B cell (primary cell): Measurements from ENCODE around the gene SNRNP70. TPM values are rescaled to one million over a fixed set of nuclear protein-coding genes. Genes with fewer than 3 reads are reported as not detected.

ENCODE experiments used
- ATAC-seq: fragments of 200-7000 bp; cut with Tn5 transposase; one replicate; pipeline ENCODE4 v1.10.0; 2021; ENCODE audit warnings: low read depth, mild to moderate bottlenecking, moderate number of reproducible peaks, moderate library complexity
- CTCF ChIA-PET: fragments of 350-600 bp; sonication (Branson Sonifier 250); formaldehyde crosslinking; loops from one replicate; lab custom pipeline; 2021; ENCODE audit warnings: antibody characterized with exemption, inconsistent platforms; lab: Charles Lee
- POLR2A ChIA-PET: fragments of 350-600 bp; sonication (Branson Sonifier 250); formaldehyde crosslinking; loops from one replicate; lab custom pipeline; 2021; ENCODE audit warnings: antibody characterized with exemption; lab: Charles Lee
- DNase-seq: peaks from one replicate; pipeline ENCODE4 v3.0.0; 2013
- H2AFZ ChIP-seq: 2 replicates; pipeline ENCODE4 v1.6.1; 2012; ENCODE audit warnings: mild to moderate bottlenecking, low read depth, low read length; ENCODE audit not compliant: insufficient read depth, poor library complexity, severe bottlenecking
- H3K27ac ChIP-seq, 2 donors: 1 replicate in 1 of 2; 2 replicates in 1 of 2; pipeline ENCODE4 v1.5.1; 2012 to 2013; ENCODE audit warnings: low read length in 2 of 2, mild to moderate bottlenecking in 2 of 2, moderate library complexity in 1 of 2
- H3K27me3 ChIP-seq, 4 experiments: fragments of 200-600 bp in 1 of 4; sonication (generic) in 1 of 4; replicated peaks in 1 of 4; 1 replicate in 2 of 4; 2 replicates in 2 of 4; pipeline versions ENCODE4 v1.6.1 to v1.7.0; 2013 to 2016; ENCODE audit warnings: low read length in 3 of 4, mild to moderate bottlenecking in 2 of 4, mixed read lengths in 1 of 4, moderate library complexity in 1 of 4; ENCODE audit not compliant: insufficient read depth in 4 of 4, control insufficient read depth in 3 of 4; ENCODE audit errors: control extremely low read depth in 1 of 4
- H3K36me3 ChIP-seq, 2 experiments: replicated peaks in 1 of 2; 1 replicate in 1 of 2; 2 replicates in 1 of 2; pipeline versions ENCODE4 v1.6.1 to v1.7.1; 2013; ENCODE audit warnings: low read length in 1 of 2; ENCODE audit not compliant: insufficient read depth in 2 of 2, control insufficient read depth in 1 of 2; ENCODE audit errors: control extremely low read depth in 1 of 2, extremely low read depth in 1 of 2
- H3K4me1 ChIP-seq, 2 donors: fragments of 200-600 bp in 1 of 2; sonication (generic) in 1 of 2; 1 replicate in 1 of 2; 2 replicates in 1 of 2; pipeline versions ENCODE4 v1.5.1 to v1.6.1; 2013 to 2017; ENCODE audit warnings: low read length in 2 of 2; ENCODE audit not compliant: control insufficient read depth in 2 of 2, insufficient read depth in 2 of 2
- H3K4me2 ChIP-seq: replicated peaks from 2 replicates; pipeline ENCODE3; 2012; ENCODE audit warnings: mild to moderate bottlenecking, low read depth, low read length; ENCODE audit not compliant: poor library complexity, severe bottlenecking
- H3K4me3 ChIP-seq, 5 experiments: fragments of 200-600 bp in 1 of 5; sonication (generic) in 1 of 5; 1 replicate in 3 of 5; 2 replicates in 2 of 5; pipeline versions ENCODE4 v1.5.1 to v1.7.0; 2011 to 2016; ENCODE audit warnings: low read length in 4 of 5, mild to moderate bottlenecking in 4 of 5, low read depth in 2 of 5, control low read depth in 1 of 5, moderate library complexity in 1 of 5; ENCODE audit not compliant: insufficient read depth in 1 of 5; ENCODE audit errors: control extremely low read depth in 1 of 5, extremely low read depth in 1 of 5
- H3K79me2 ChIP-seq: fragments of 200-600 bp; sonication (generic); one replicate; pipeline ENCODE4 v1.6.0; 2016; ENCODE audit warnings: low read length; ENCODE audit not compliant: control insufficient read depth, insufficient read depth
- H3K9ac ChIP-seq: fragments of 200-600 bp; sonication (generic); 2 replicates; pipeline ENCODE4 v1.6.1; 2017; ENCODE audit warnings: mild to moderate bottlenecking, low read length, moderate library complexity
- H3K9me3 ChIP-seq, 3 donors: one replicate each; pipeline versions ENCODE4 v1.6.1 to v1.7.1; 2013; ENCODE audit warnings: low read length in 2 of 3; ENCODE audit not compliant: control insufficient read depth in 2 of 3, insufficient read depth in 1 of 3; ENCODE audit errors: control extremely low read depth in 1 of 3
- H4K20me1 ChIP-seq: 2 replicates; pipeline ENCODE4 v1.6.0; 2012; ENCODE audit warnings: mild to moderate bottlenecking, low read length; ENCODE audit not compliant: insufficient read depth, control insufficient read depth, poor library complexity, severe bottlenecking
- H3K27ac Mint-ChIP-seq: one replicate; pipeline ENCODE4 v1.8.0; 2021; ENCODE audit warnings: mixed read lengths
- H3K27me3 Mint-ChIP-seq: one replicate; pipeline ENCODE4 v1.8.0; 2021; ENCODE audit warnings: mixed read lengths
- H3K4me1 Mint-ChIP-seq: one replicate; pipeline ENCODE4 v1.8.0; 2021; ENCODE audit warnings: mixed read lengths
- H3K4me3 Mint-ChIP-seq: one replicate; pipeline ENCODE4 v1.8.0; 2021; ENCODE audit warnings: mixed read lengths
- H3K9me3 Mint-ChIP-seq: one replicate; pipeline ENCODE4 v1.8.0; 2022; ENCODE audit warnings: mixed read lengths; ENCODE audit not compliant: insufficient read depth
- EZH2 ChIP-seq: IDR thresholded peaks from 2 replicates; pipeline ENCODE4 v1.6.1; 2012; ENCODE audit warnings: borderline replicate concordance, low read depth, mild to moderate bottlenecking, moderate library complexity, low read length; ENCODE audit not compliant: insufficient read depth, poor library complexity, severe bottlenecking
- WGBS: methylation state at CpG from one replicate; pipeline ENCODE4 v1.1.5; 2013; ENCODE audit warnings: missing lambda C conversion rate; ENCODE audit not compliant: insufficient coverage; 5-methylcytosine and 5-hydroxymethylcytosine counted together
- intact Hi-C: fragments of 100-400 bp; cut with micrococcal nuclease; formaldehyde crosslinking; loops from one replicate; pipeline ENCODE4 v1.10.0; 2022
- polyA plus RNA-seq: library from polyadenylated mRNA; depleted of rRNA; stranded (reverse); fragments of >200 nt; gene quantifications from 2 replicates; pipeline ENCODE4 v1.2.3, GENCODE V29; 2012
- total RNA-seq, 2 donors: library from RNA; stranded (reverse); fragments of 120-200 nt in 1 of 2; gene quantifications; 1 replicate in 1 of 2; 2 replicates in 1 of 2; pipeline versions ENCODE4 v1.2.3 to v1.2.4, GENCODE V29; 2013 to 2022
- TF ChIP-seq, protein P1 (sequence below): fragments of 200-600 bp; IDR thresholded peaks from one replicate; pipeline ENCODE4 v1.8.0; 2022; ENCODE audit warnings: antibody characterized with exemption, mild to moderate bottlenecking

The SNRNP70 gene
- total and polyA plus RNA-seq, 2 donors (not counting 1 experiment from before 2014, with no cell fraction given): 598 to 954 TPM

DNA sequence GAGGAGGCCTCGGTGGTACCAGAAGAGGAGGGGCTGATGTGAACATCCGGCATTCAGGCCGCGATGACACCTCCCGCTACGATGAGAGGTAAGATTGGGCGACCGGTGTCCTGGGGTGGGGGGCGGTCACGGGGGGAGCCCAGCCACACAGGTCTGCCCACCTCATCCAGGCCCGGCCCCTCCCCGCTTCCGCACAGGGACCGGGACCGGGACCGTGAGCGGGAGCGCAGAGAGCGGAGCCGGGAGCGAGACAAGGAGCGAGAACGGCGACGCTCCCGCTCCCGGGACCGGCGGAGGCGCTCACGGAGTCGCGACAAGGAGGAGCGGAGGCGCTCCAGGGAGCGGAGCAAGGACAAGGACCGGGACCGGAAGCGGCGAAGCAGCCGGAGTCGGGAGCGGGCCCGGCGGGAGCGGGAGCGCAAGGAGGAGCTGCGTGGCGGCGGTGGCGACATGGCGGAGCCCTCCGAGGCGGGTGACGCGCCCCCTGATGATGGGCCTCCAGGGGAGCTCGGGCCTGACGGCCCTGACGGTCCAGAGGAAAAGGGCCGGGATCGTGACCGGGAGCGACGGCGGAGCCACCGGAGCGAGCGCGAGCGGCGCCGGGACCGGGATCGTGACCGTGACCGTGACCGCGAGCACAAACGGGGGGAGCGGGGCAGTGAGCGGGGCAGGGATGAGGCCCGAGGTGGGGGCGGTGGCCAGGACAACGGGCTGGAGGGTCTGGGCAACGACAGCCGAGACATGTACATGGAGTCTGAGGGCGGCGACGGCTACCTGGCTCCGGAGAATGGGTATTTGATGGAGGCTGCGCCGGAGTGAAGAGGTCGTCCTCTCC lies 22.6 kb downstream of the SNRNP70 start:
- Histone ChIP-seq H3K36me3 (peaks cover 0 to 52% of the 10 kb centered on the region in 2 experiments), H3K27ac (no peak overlapping the region), H4K20me1 (peaks cover 46% of the 10 kb centered on the region), H3K9me3 (no peaks in the 10 kb centered on the region), H3K9ac (no peak overlapping the region), H3K4me3 (no peak overlapping the region), H3K4me2 (no peak overlapping the region), H3K4me1 (peaks cover 13 to 14% of the 10 kb centered on the region in 2 donors), H3K79me2 (peaks cover 3% of the 10 kb centered on the region), H3K27me3 (no peaks in the 10 kb centered on the region), H2AFZ (no peak overlapping the region)
- Mint-ChIP-seq H3K27ac (no peak overlapping the region), H3K4me1 (peaks cover 12% of the 10 kb centered on the region), H3K27me3 (no peaks in the 10 kb centered on the region), H3K4me3 (no peak overlapping the region), H3K9me3 (no peaks in the 10 kb centered on the region)
- no peak for TF ChIP-seq EZH2
- TF ChIP-seq, protein P1, sequence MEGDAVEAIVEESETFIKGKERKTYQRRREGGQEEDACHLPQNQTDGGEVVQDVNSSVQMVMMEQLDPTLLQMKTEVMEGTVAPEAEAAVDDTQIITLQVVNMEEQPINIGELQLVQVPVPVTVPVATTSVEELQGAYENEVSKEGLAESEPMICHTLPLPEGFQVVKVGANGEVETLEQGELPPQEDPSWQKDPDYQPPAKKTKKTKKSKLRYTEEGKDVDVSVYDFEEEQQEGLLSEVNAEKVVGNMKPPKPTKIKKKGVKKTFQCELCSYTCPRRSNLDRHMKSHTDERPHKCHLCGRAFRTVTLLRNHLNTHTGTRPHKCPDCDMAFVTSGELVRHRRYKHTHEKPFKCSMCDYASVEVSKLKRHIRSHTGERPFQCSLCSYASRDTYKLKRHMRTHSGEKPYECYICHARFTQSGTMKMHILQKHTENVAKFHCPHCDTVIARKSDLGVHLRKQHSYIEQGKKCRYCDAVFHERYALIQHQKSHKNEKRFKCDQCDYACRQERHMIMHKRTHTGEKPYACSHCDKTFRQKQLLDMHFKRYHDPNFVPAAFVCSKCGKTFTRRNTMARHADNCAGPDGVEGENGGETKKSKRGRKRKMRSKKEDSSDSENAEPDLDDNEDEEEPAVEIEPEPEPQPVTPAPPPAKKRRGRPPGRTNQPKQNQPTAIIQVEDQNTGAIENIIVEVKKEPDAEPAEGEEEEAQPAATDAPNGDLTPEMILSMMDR: no peak
- WGBS: 98% methylated on average over 77 of the region's 93 CpGs
- POLR2A ChIA-PET: interaction anchor here (0.8 kb wide), 1 partner anchor 477 kb away, joined by 3 read pairs; no protein-coding TSS in a partner anchor
- ATAC-seq (no peak), DNase-seq (peak; percentile 15)
- intact Hi-C loops: no loop called here
- CTCF ChIA-PET: interaction anchor here (1.3 kb wide), 1 partner anchor 12 kb away, joined by 3 read pairs; no protein-coding TSS in a partner anchor

DNA sequence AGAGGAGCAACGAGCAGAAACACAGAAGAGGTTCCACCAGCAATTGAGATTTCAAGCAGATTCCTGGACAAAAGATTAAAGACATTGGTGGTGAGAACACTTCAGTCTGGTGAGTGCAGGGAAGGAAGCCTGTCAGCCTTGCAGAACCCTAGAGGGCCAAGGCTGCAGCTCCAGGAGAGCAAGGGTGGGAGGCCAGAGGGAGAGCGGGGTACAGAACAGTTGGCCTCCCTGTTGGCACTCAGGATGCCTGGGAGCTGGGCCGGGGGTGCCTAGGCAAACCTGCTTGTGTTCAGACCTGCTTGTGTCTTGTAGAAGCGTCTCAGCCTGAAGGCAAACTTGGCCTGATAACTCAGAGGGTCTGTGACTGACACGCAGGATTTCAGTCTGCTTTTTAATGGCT lies 23.8 kb downstream of the SNRNP70 start:
- H3K79me2 ChIP-seq: no peaks in the 10 kb centered on the region
- H3K36me3 ChIP-seq: peaks cover 0 to 40% of the 10 kb centered on the region in 2 experiments
- intact Hi-C loops: no loop called here
- no peaks in the 10 kb centered on the region for H3K9me3 ChIP-seq
- Mint-ChIP-seq H3K27me3 (no peaks in the 10 kb centered on the region), H3K27ac (no peak overlapping the region), H3K4me3 (no peak overlapping the region), H3K9me3 (no peaks in the 10 kb centered on the region), H3K4me1 (peaks cover 21% of the 10 kb centered on the region)
- H4K20me1 ChIP-seq: peaks cover 34% of the 10 kb centered on the region
- CTCF ChIA-PET: interaction anchor here (0.6 to 2.2 kb wide), 3 partner anchors 11 to 640 kb away, joined by 3 to 8 read pairs (median 4); no protein-coding TSS in a partner anchor
- WGBS: 92% methylated on average over 4 of the region's 5 CpGs
- peaks cover 8 to 13% of the 10 kb centered on the region in 2 donors for H3K4me1 ChIP-seq
- DNase-seq (peak; percentile 14), ATAC-seq (no peak)
- no peak overlapping the region for H3K4me2 ChIP-seq
- no peak for TF ChIP-seq EZH2
- TF ChIP-seq, protein P1: no peak
- H3K9ac ChIP-seq: no peak overlapping the region
- POLR2A ChIA-PET: interaction anchor here (0.8 kb wide), 1 partner anchor 478 kb away, joined by 3 read pairs; no protein-coding TSS in a partner anchor
- no peak overlapping the region for H2AFZ ChIP-seq
- H3K4me3 ChIP-seq: no peak overlapping the region
- H3K27me3 ChIP-seq: no peaks in the 10 kb centered on the region
- no peak overlapping the region for H3K27ac ChIP-seq
